ENCODE data around the gene SCN3A. TPM values are rescaled to one million over a fixed set of nuclear protein-coding genes. Genes with fewer than 3 reads are reported as not detected.
A peak's percentile ranks its signal among the peaks of the same experiment; 100 is the strongest.

SCN3A gene
- total RNA-seq, 1 experiment from 2014 or later = not detected

- Histone ChIP-seq H3K4me1 (ENCODE audit: control insufficient read depth, insufficient read depth, low read length) (no peaks in the 10 kb centered on the region), H3K36me3 (ENCODE audit: control insufficient read depth, insufficient read depth, low read length) (no peaks in the 10 kb centered on the region), H3K9me3 (ENCODE audit: control insufficient read depth, insufficient read depth, low read depth, low read length) (no peaks in the 10 kb centered on the region), H3K4me3 (ENCODE audit: low read depth in 2 of 2, low read length in 2 of 2) (no peak overlapping the region), H3K27me3 (ENCODE audit: control insufficient read depth, insufficient read depth, low read length) (no peaks in the 10 kb centered on the region), H3K27ac (ENCODE audit: low read length) (no peak overlapping the region)
- in situ Hi-C loops (cut with HindIII; ENCODE audit: low pct_unique_long_range_greater_than_20kb, low sequenced_read_pairs) (no loop called here), intact Hi-C loops (cut with micrococcal nuclease; ENCODE audit: unreplicated experiment) (loop anchor here (2.0 to 10.0 kb wide), 2 partner anchors 55 to 637 kb away; no protein-coding TSS in a partner anchor)
- ATAC-seq = no peak
- DNase-seq (ENCODE audit: low read depth, low spot score) = no peak
- ChIA-PET CTCF (no interaction called here), POLR2A (no interaction called here)
- TF ChIP-seq REST (IDR thresholded peaks at IDR 0.05; ENCODE audit: insufficient read depth in 1 of 2, low read depth in 2 of 2, low read length in 1 of 2) (peak; percentile 72 to 89; a peak in 3 of 4 replicates), TCF7L2 (IDR thresholded peaks at IDR 0.05; ENCODE audit: low read depth, low read length) (no peak)
- BruUV-seq (replicated peaks) = no TSS peak
These were observed 34.4 kb upstream of the SCN3A start for GRCh38 chr2:165238295-165238694.

- intact Hi-C loops (cut with micrococcal nuclease; ENCODE audit: unreplicated experiment) (loop anchor here (10.0 kb wide), 1 partner anchor 638 kb away; no protein-coding TSS in a partner anchor), in situ Hi-C loops (cut with HindIII; ENCODE audit: low pct_unique_long_range_greater_than_20kb, low sequenced_read_pairs) (no loop called here)
- CTCF ChIA-PET = no interaction called here
- no peak for ATAC-seq
- POLR2A ChIA-PET = no interaction called here
- Histone ChIP-seq H3K27me3 (ENCODE audit: control insufficient read depth, insufficient read depth, low read length) (no peaks in the 10 kb centered on the region), H3K36me3 (ENCODE audit: control insufficient read depth, insufficient read depth, low read length) (no peaks in the 10 kb centered on the region), H3K4me1 (ENCODE audit: control insufficient read depth, insufficient read depth, low read length) (no peaks in the 10 kb centered on the region), H3K4me3 (ENCODE audit: low read depth in 2 of 2, low read length in 2 of 2) (no peak overlapping the region), H3K27ac (ENCODE audit: low read length) (no peak overlapping the region), H3K9me3 (ENCODE audit: control insufficient read depth, insufficient read depth, low read depth, low read length) (no peaks in the 10 kb centered on the region)
- DNase-seq (ENCODE audit: low read depth, low spot score) = no peak
- BruUV-seq (replicated peaks) = no TSS peak
- TF ChIP-seq TCF7L2 (IDR thresholded peaks at IDR 0.05; ENCODE audit: low read depth, low read length) (no peak), REST (IDR thresholded peaks at IDR 0.05; ENCODE audit: insufficient read depth in 1 of 2, low read depth in 2 of 2, low read length in 1 of 2) (no peak), POLR2AphosphoS5 (IDR thresholded peaks at IDR 0.05; ENCODE audit: low read depth, low read length) (no peak), SIN3A (IDR thresholded peaks at IDR 0.05; ENCODE audit: borderline replicate concordance, insufficient read depth, low read depth, low read length) (no peak)
- TF ChIP-seq, protein P1, sequence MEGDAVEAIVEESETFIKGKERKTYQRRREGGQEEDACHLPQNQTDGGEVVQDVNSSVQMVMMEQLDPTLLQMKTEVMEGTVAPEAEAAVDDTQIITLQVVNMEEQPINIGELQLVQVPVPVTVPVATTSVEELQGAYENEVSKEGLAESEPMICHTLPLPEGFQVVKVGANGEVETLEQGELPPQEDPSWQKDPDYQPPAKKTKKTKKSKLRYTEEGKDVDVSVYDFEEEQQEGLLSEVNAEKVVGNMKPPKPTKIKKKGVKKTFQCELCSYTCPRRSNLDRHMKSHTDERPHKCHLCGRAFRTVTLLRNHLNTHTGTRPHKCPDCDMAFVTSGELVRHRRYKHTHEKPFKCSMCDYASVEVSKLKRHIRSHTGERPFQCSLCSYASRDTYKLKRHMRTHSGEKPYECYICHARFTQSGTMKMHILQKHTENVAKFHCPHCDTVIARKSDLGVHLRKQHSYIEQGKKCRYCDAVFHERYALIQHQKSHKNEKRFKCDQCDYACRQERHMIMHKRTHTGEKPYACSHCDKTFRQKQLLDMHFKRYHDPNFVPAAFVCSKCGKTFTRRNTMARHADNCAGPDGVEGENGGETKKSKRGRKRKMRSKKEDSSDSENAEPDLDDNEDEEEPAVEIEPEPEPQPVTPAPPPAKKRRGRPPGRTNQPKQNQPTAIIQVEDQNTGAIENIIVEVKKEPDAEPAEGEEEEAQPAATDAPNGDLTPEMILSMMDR (IDR thresholded peaks at IDR 0.05) = no peak
These were observed 33.2 kb upstream of the SCN3A start for GRCh38 chr2:165237056-165237455.
